PC-3 (cell line): Measurements from ENCODE around the gene DYNLT2. TPM values are rescaled to one million over a fixed set of nuclear protein-coding genes. Genes with fewer than 3 reads are reported as not detected.

ENCODE experiments used
- ATAC-seq: fragments of 200-7000 bp; cut with Tn5 transposase; 2 replicates; pipeline ENCODE4 v1.9.1; 2020; ENCODE audit warnings: mild to moderate bottlenecking, moderate library complexity
- BruUV-seq: library from RNA; stranded (reverse); fragments of 400-500 nt; replicated peaks from 2 replicates; lab custom pipeline; 2021; lab: Mats Ljungman, UMichigan
- CTCF ChIA-PET: fragments of 300-600 bp; sonication (Branson Sonifier 250); formaldehyde crosslinking; loops from one replicate; lab custom pipeline; 2022; ENCODE audit warnings: antibody characterized with exemption; lab: Charles Lee
- POLR2A ChIA-PET: fragments of 300-600 bp; sonication (Branson Sonifier 250); formaldehyde crosslinking; loops from one replicate; lab custom pipeline; 2022; ENCODE audit warnings: antibody characterized with exemption; ENCODE audit not compliant: unreplicated experiment; lab: Charles Lee
- DNase-seq: peaks from one replicate; pipeline ENCODE4 v3.0.0-alpha.2; 2015
- H2AFZ ChIP-seq: fragments of 300-600 bp; sonication (generic); 2 replicates; pipeline ENCODE4 v1.6.0; 2016; ENCODE audit warnings: antibody characterized with exemption, low read length
- H3F3A ChIP-seq: fragments of 300-600 bp; sonication (generic); one replicate; pipeline ENCODE4 v1.6.0; 2017; ENCODE audit warnings: antibody characterized with exemption, low read length, control low read depth, mild to moderate bottlenecking; ENCODE audit not compliant: unreplicated experiment
- H3K27ac ChIP-seq: fragments of 300-600 bp; sonication (generic); 2 replicates; pipeline ENCODE4 v1.5.1; 2016; ENCODE audit warnings: mild to moderate bottlenecking, low read length
- H3K27me3 ChIP-seq: fragments of 300-600 bp; sonication (generic); 2 replicates; pipeline ENCODE4 v1.6.1; 2016; ENCODE audit warnings: low read length, mixed read lengths
- H3K36me3 ChIP-seq: fragments of 300-600 bp; sonication (generic); 2 replicates; pipeline ENCODE4 v1.6.1; 2016; ENCODE audit warnings: low read depth, mixed run types, low read length, mixed read lengths
- H3K4me1 ChIP-seq: fragments of 300-600 bp; sonication (generic); 2 replicates; pipeline ENCODE4 v1.5.1; 2016; ENCODE audit warnings: low read length; ENCODE audit not compliant: insufficient read depth
- H3K4me2 ChIP-seq: fragments of 300-600 bp; sonication (generic); 2 replicates; pipeline ENCODE4 v1.6.0; 2016; ENCODE audit warnings: low read length
- H3K4me3 ChIP-seq: fragments of 300-600 bp; sonication (generic); 2 replicates; pipeline ENCODE4 v1.5.1; 2016; ENCODE audit warnings: mild to moderate bottlenecking, low read length, mixed read lengths
- H3K79me2 ChIP-seq: fragments of 300-600 bp; sonication (generic); 2 replicates; pipeline ENCODE4 v1.6.1; 2017; ENCODE audit warnings: low read length, mixed read lengths
- H3K9ac ChIP-seq: fragments of 300-600 bp; sonication (generic); 2 replicates; pipeline ENCODE4 v1.6.0; 2016; ENCODE audit warnings: mild to moderate bottlenecking, low read length
- H3K9me2 ChIP-seq: fragments of 300-600 bp; sonication (generic); replicated peaks from 2 replicates; pipeline ENCODE4 v1.6.1; 2016; ENCODE audit warnings: mixed run types, low read length, mixed read lengths
- H3K9me3 ChIP-seq: fragments of 300-600 bp; sonication (generic); 2 replicates; pipeline ENCODE4 v1.6.1; 2016; ENCODE audit warnings: low read length, mixed read lengths
- H4K20me1 ChIP-seq: fragments of 300-600 bp; sonication (generic); 2 replicates; pipeline ENCODE4 v1.6.1; 2016; ENCODE audit warnings: low read length, mixed read lengths
- CTCF ChIP-seq: fragments of 300-600 bp; sonication (generic); conservative IDR thresholded peaks from 2 replicates; pipeline ENCODE4 v1.5.1; 2017; ENCODE audit warnings: antibody characterized with exemption, low read depth, mild to moderate bottlenecking, low read length
- EZH2 ChIP-seq: fragments of 300-600 bp; sonication (generic); IDR thresholded peaks from one replicate; pipeline ENCODE4 v1.6.1; 2017; ENCODE audit warnings: antibody characterized with exemption, mild to moderate bottlenecking, low read length; ENCODE audit not compliant: unreplicated experiment
- EZH2phosphoT487 ChIP-seq: fragments of 300-600 bp; sonication (generic); IDR thresholded peaks from 2 replicates; pipeline ENCODE4 v1.6.1; 2018; ENCODE audit warnings: mild to moderate bottlenecking, antibody characterized with exemption, low read length, borderline replicate concordance
- intact Hi-C: fragments of 100-400 bp; cut with micrococcal nuclease; formaldehyde crosslinking; loops from 2 replicates; pipeline ENCODE4 v1.9.0; 2023
- total RNA-seq: library from RNA; depleted of rRNA; stranded (reverse); fragments of >200 nt; gene quantifications from 2 replicates; pipeline ENCODE4 v1.2.3, GENCODE V29; 2014

The DYNLT2 gene
- total RNA-seq, 1 experiment from 2014 or later, result 0.51 TPM

- TF ChIP-seq EZH2 (no peak), EZH2phosphoT487 (no peak), CTCF (peak; percentile 89)
- peak; percentile 65 for DNase-seq
Observed at GRCh38 chr6:169789944-169790927, 38.9 kb upstream of the DYNLT2 start.

GRCh38 chr6:169789146-169789943, 38.0 kb upstream of the DYNLT2 start:
- no peaks in the 10 kb centered on the region for H3F3A ChIP-seq
- H3K9me3 ChIP-seq, result no peaks in the 10 kb centered on the region
- intact Hi-C loops, result no loop called here
- DNase-seq, result no peak
- peak overlapping the region; percentile 96 for H2AFZ ChIP-seq
- peak overlapping the region; percentile 75; the same call in 1 of the 2 replicates for H3K4me3 ChIP-seq
- TF ChIP-seq EZH2 (no peak), CTCF (no peak), EZH2phosphoT487 (no peak)
- no peak overlapping the region for H3K27ac ChIP-seq
- peak overlapping the region; percentile 99 for H3K4me2 ChIP-seq
- no peaks in the 10 kb centered on the region for H3K79me2 ChIP-seq
- ChIA-PET CTCF (interaction anchor here (1.4 kb wide), 1 partner anchor 741 kb away, joined by 5 read pairs; no protein-coding TSS in a partner anchor), POLR2A (no interaction called here)
- no peak; the same call in 1 of the 2 replicates for ATAC-seq
- no peak overlapping the region for H3K9ac ChIP-seq
- no TSS peak for BruUV-seq
- no peaks in the 10 kb centered on the region for H3K27me3 ChIP-seq
- H4K20me1 ChIP-seq, result no peaks in the 10 kb centered on the region
- H3K4me1 ChIP-seq, result peaks cover 14% of the 10 kb centered on the region; the same call in 1 of the 2 replicates
- no peaks in the 10 kb centered on the region for H3K36me3 ChIP-seq
- no peaks in the 10 kb centered on the region for H3K9me2 ChIP-seq

More at GRCh38 chr6:169789944-169790927, 38.9 kb upstream of the DYNLT2 start:
- ATAC-seq, result peak; percentile 96
- TSS peak; percentile 37 for BruUV-seq
- Histone ChIP-seq H3K27me3 (no peaks in the 10 kb centered on the region), H3F3A (no peaks in the 10 kb centered on the region), H3K79me2 (no peaks in the 10 kb centered on the region), H4K20me1 (no peaks in the 10 kb centered on the region), H3K4me2 (peak overlapping the region; percentile 99), H3K36me3 (no peaks in the 10 kb centered on the region), H3K4me3 (peak overlapping the region; percentile 75), H3K9me2 (no peaks in the 10 kb centered on the region), H3K9me3 (no peaks in the 10 kb centered on the region), H3K27ac (no peak overlapping the region), H2AFZ (peak overlapping the region; percentile 96), H3K4me1 (peaks cover 14% of the 10 kb centered on the region; the same call in 1 of the 2 replicates), H3K9ac (peak overlapping the region; percentile 30; the same call in 1 of the 2 replicates)
- ChIA-PET POLR2A (no interaction called here), CTCF (interaction anchor here (1.4 kb wide), 1 partner anchor 740 kb away, joined by 5 read pairs; no protein-coding TSS in a partner anchor)
- intact Hi-C loops, result loop anchor here (1.0 to 5.0 kb wide), 3 partner anchors 502 to 739 kb away; partner anchors contain the start of gene DLL1
